ENCODE data around the gene CD83. TPM values are rescaled to one million over a fixed set of nuclear protein-coding genes. Genes with fewer than 3 reads are reported as not detected.

CD83 gene
- total and polyA plus RNA-seq, 9 donors, result 3.4 to 29.4 (median 22.2) TPM

GRCh38 chr6:14126191-14126590, 8.6 kb downstream of the CD83 start:
- TF ChIP-seq EP300 (IDR thresholded peaks at IDR 0.05), result no peak
- TF ChIP-seq, protein P1, sequence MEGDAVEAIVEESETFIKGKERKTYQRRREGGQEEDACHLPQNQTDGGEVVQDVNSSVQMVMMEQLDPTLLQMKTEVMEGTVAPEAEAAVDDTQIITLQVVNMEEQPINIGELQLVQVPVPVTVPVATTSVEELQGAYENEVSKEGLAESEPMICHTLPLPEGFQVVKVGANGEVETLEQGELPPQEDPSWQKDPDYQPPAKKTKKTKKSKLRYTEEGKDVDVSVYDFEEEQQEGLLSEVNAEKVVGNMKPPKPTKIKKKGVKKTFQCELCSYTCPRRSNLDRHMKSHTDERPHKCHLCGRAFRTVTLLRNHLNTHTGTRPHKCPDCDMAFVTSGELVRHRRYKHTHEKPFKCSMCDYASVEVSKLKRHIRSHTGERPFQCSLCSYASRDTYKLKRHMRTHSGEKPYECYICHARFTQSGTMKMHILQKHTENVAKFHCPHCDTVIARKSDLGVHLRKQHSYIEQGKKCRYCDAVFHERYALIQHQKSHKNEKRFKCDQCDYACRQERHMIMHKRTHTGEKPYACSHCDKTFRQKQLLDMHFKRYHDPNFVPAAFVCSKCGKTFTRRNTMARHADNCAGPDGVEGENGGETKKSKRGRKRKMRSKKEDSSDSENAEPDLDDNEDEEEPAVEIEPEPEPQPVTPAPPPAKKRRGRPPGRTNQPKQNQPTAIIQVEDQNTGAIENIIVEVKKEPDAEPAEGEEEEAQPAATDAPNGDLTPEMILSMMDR (IDR thresholded peaks at IDR 0.05), result no peak
- no peak for TF ChIP-seq POLR2A (IDR thresholded peaks at IDR 0.05)
- 69 to 76% (median 76%) methylated on average over 5 of the region's 5 CpGs for WGBS, 3 donors

DNA sequence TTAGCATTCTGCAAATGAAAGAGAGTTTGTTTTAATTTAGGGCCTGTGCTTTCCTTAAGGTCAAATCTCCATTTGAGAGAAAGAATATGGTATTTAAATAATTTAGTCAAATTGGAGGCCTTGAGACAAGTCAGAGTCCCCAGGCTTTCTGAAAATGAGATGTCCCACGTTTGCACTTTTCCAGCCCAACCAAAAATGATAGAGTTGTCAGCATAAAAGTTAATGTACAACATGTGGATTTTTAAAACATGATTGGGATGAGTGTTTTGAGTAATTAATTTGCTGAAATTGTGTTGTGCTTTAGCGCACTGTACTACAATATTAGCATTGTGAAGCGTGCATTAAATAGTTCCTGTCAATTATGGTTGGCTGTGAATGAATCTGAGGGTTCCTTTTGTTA, 10.0 kb downstream of the CD83 start:
- 14 to 32% (median 26%) methylated on average over 3 of the region's 3 CpGs for WGBS, 3 donors

More at GRCh38 chr6:14126191-14126590, 8.6 kb downstream of the CD83 start:
- DNase-seq, result no peak
- Histone ChIP-seq H3K27ac (no peak overlapping the region), H3K4me3 (no peak overlapping the region), H3K4me1 (ENCODE audit: insufficient read depth) (peaks cover 2% of the 10 kb centered on the region), H3K27me3 (no peaks in the 10 kb centered on the region), H3K36me3 (no peaks in the 10 kb centered on the region), H3K9me3 (no peaks in the 10 kb centered on the region)
- intact Hi-C loops (cut with DNase I), result loop anchor here in 1 of 4 donors (10.0 kb wide), 1 partner anchor 1369 kb away; no protein-coding TSS in a partner anchor

GRCh38 chr6:14128012-14128411, 10.4 kb downstream of the CD83 start:
- TF ChIP-seq, protein P1 (IDR thresholded peaks at IDR 0.05), result no peak
- no peak for TF ChIP-seq EP300 (IDR thresholded peaks at IDR 0.05)
- no peak for TF ChIP-seq POLR2A (IDR thresholded peaks at IDR 0.05)
- DNase-seq, result no peak
- intact Hi-C loops (cut with DNase I), result loop anchor here in 1 of 4 donors (10.0 kb wide), 1 partner anchor 1367 kb away; no protein-coding TSS in a partner anchor
- no peaks in the 10 kb centered on the region for H3K27me3 ChIP-seq
- WGBS, 3 donors, result 29 to 35% (median 30%) methylated on average over 4 of the region's 4 CpGs
- H3K4me3 ChIP-seq, result no peak overlapping the region
- H3K9me3 ChIP-seq, result no peaks in the 10 kb centered on the region
- no peak overlapping the region for H3K27ac ChIP-seq
- no peaks in the 10 kb centered on the region for H3K36me3 ChIP-seq
- peaks cover 2% of the 10 kb centered on the region for H3K4me1 ChIP-seq (ENCODE audit: insufficient read depth)

More for the DNA sequence above, 10.0 kb downstream of the CD83 start:
- H3K4me3 ChIP-seq, result no peak overlapping the region
- intact Hi-C loops (cut with DNase I), result loop anchor here in 1 of 4 donors (10.0 kb wide), 1 partner anchor 1367 kb away; no protein-coding TSS in a partner anchor
- H3K27ac ChIP-seq, result no peak overlapping the region
- DNase-seq, result no peak
- TF ChIP-seq, protein P1 (IDR thresholded peaks at IDR 0.05), result no peak
- TF ChIP-seq POLR2A (IDR thresholded peaks at IDR 0.05) (no peak), EP300 (IDR thresholded peaks at IDR 0.05) (no peak)
- no peaks in the 10 kb centered on the region for H3K9me3 ChIP-seq
- peaks cover 2% of the 10 kb centered on the region for H3K4me1 ChIP-seq (ENCODE audit: insufficient read depth)
- H3K36me3 ChIP-seq, result no peaks in the 10 kb centered on the region
- H3K27me3 ChIP-seq, result no peaks in the 10 kb centered on the region

GRCh38 chr6:14128746-14129145, 11.2 kb downstream of the CD83 start:
- Histone ChIP-seq H3K4me1 (ENCODE audit: insufficient read depth) (peaks cover 2% of the 10 kb centered on the region), H3K9me3 (no peaks in the 10 kb centered on the region), H3K27me3 (no peaks in the 10 kb centered on the region), H3K4me3 (no peak overlapping the region), H3K27ac (peak overlapping the region in 1 of 2 donors; percentile 20), H3K36me3 (no peaks in the 10 kb centered on the region)
- TF ChIP-seq EP300 (IDR thresholded peaks at IDR 0.05), result no peak
- TF ChIP-seq POLR2A (IDR thresholded peaks at IDR 0.05), result no peak
- TF ChIP-seq, protein P1 (IDR thresholded peaks at IDR 0.05), result no peak
- intact Hi-C loops (cut with DNase I), result loop anchor here in 1 of 4 donors (10.0 kb wide), 1 partner anchor 1366 kb away; no protein-coding TSS in a partner anchor
- 35 to 58% (median 47%) methylated on average over 4 of the region's 4 CpGs for WGBS, 3 donors
- no peak for DNase-seq
